SK-N-SH treated with all-trans-retinoic acid at 6 μM for 48 hours (cell line): Measurements from ENCODE around the gene MUL1.

Experiments
- ARNTL ChIP-seq: fragments of 450-650 bp; formaldehyde crosslinking; IDR thresholded peaks from 2 replicates; pipeline ENCODE4 v1.5.0; 2020; ENCODE audit warnings: low read depth, mild to moderate bottlenecking, moderate library complexity, borderline replicate concordance
- BACH2 ChIP-seq: fragments of 250-450 bp; sonication (Bioruptor Pico); IDR thresholded peaks from 2 replicates; pipeline ENCODE4 v1.9.0; 2021; ENCODE audit warnings: mild to moderate bottlenecking, borderline replicate concordance
- CSRNP3 ChIP-seq: fragments of 250-450 bp; sonication (Bioruptor Pico); IDR thresholded peaks from 2 replicates; pipeline ENCODE4 v1.5.1; 2021; ENCODE audit warnings: mild to moderate bottlenecking, moderate library complexity
- ESRRG ChIP-seq: fragments of 250-450 bp; sonication (Bioruptor Pico); IDR thresholded peaks from 2 replicates; pipeline ENCODE4 v1.6.1; 2021; ENCODE audit warnings: mild to moderate bottlenecking
- GLIS3 ChIP-seq: fragments of 250-450 bp; sonication (Bioruptor Pico); IDR thresholded peaks from 2 replicates; pipeline ENCODE4 v1.5.0; 2020; ENCODE audit warnings: mild to moderate bottlenecking, moderate library complexity
- OSR1 ChIP-seq: fragments of 250-450 bp; sonication (Bioruptor Pico); IDR thresholded peaks from 2 replicates; pipeline ENCODE4 v1.8.0; 2022; ENCODE audit warnings: moderate library complexity, mild to moderate bottlenecking, inconsistent platforms
- PATZ1 ChIP-seq: fragments of 250-450 bp; sonication (Bioruptor Pico); IDR thresholded peaks from 2 replicates; pipeline ENCODE4 v1.8.0; 2020; ENCODE audit warnings: mild to moderate bottlenecking, moderate library complexity, borderline replicate concordance
- SNAI2 ChIP-seq: fragments of 250-450 bp; sonication (Bioruptor Pico); IDR thresholded peaks from 2 replicates; pipeline ENCODE4 v1.5.0; 2020; ENCODE audit warnings: mild to moderate bottlenecking, moderate library complexity
- TCF4 ChIP-seq: fragments of 250-450 bp; sonication (Bioruptor Pico); IDR thresholded peaks from 2 replicates; pipeline ENCODE4 v1.8.0; 2021; ENCODE audit warnings: mild to moderate bottlenecking, moderate library complexity, borderline replicate concordance
- ZFP3 ChIP-seq: fragments of 250-450 bp; sonication (Bioruptor Pico); IDR thresholded peaks from 2 replicates; pipeline ENCODE4 v1.5.0; 2020; ENCODE audit warnings: mild to moderate bottlenecking, moderate library complexity
- ZFP30 ChIP-seq: fragments of 450-650 bp; formaldehyde crosslinking; IDR thresholded peaks from 2 replicates; pipeline ENCODE4 v1.5.0; 2022; ENCODE audit warnings: mild to moderate bottlenecking, moderate library complexity
- ZNF70 ChIP-seq: fragments of 450-650 bp; formaldehyde crosslinking; IDR thresholded peaks from 2 replicates; pipeline ENCODE4 v1.5.0; 2020; ENCODE audit warnings: mild to moderate bottlenecking, moderate library complexity
- ZNF8 ChIP-seq: fragments of 450-650 bp; formaldehyde crosslinking; IDR thresholded peaks from 2 replicates; pipeline ENCODE4 v1.5.0; 2020; ENCODE audit warnings: mild to moderate bottlenecking, moderate library complexity
- TF ChIP-seq, protein P1 (sequence below): fragments of 250-450 bp; sonication (Bioruptor Pico); IDR thresholded peaks from 2 replicates; pipeline ENCODE4 v1.5.0; 2020; ENCODE audit warnings: mild to moderate bottlenecking, moderate library complexity

- TF ChIP-seq ZFP3 (CRISPR knock-in tag) (no peak), PATZ1 (CRISPR knock-in tag) (no peak), ZNF70 (CRISPR knock-in tag) (no peak), ARNTL (CRISPR knock-in tag) (no peak), OSR1 (CRISPR knock-in tag) (no peak), CSRNP3 (no peak), ZNF8 (CRISPR knock-in tag) (no peak), ESRRG (CRISPR knock-in tag) (no peak), SNAI2 (CRISPR knock-in tag) (no peak), ZFP30 (CRISPR knock-in tag) (no peak), GLIS3 (CRISPR knock-in tag) (no peak), BACH2 (CRISPR knock-in tag) (no peak), TCF4 (CRISPR knock-in tag) (no peak)
- TF ChIP-seq, protein P1, sequence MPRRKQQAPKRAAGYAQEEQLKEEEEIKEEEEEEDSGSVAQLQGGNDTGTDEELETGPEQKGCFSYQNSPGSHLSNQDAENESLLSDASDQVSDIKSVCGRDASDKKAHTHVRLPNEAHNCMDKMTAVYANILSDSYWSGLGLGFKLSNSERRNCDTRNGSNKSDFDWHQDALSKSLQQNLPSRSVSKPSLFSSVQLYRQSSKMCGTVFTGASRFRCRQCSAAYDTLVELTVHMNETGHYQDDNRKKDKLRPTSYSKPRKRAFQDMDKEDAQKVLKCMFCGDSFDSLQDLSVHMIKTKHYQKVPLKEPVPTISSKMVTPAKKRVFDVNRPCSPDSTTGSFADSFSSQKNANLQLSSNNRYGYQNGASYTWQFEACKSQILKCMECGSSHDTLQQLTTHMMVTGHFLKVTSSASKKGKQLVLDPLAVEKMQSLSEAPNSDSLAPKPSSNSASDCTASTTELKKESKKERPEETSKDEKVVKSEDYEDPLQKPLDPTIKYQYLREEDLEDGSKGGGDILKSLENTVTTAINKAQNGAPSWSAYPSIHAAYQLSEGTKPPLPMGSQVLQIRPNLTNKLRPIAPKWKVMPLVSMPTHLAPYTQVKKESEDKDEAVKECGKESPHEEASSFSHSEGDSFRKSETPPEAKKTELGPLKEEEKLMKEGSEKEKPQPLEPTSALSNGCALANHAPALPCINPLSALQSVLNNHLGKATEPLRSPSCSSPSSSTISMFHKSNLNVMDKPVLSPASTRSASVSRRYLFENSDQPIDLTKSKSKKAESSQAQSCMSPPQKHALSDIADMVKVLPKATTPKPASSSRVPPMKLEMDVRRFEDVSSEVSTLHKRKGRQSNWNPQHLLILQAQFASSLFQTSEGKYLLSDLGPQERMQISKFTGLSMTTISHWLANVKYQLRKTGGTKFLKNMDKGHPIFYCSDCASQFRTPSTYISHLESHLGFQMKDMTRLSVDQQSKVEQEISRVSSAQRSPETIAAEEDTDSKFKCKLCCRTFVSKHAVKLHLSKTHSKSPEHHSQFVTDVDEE (CRISPR knock-in tag), result no peak
Measured at GRCh38 chr1:20551945-20552727, 44.2 kb upstream of the MUL1 start, which contains the start of gene FAM43B.
